ENCODE data around the gene CC2D2A.

- no peak for TF ChIP-seq CTCF (IDR thresholded peaks at IDR 0.05; ENCODE audit: low read depth, low read length, poor library complexity, severe bottlenecking)
- no peak for TF ChIP-seq EZH2phosphoT487 (IDR thresholded peaks at IDR 0.05; ENCODE audit: borderline replicate concordance, low read length)
Measured at GRCh38 chr4:15478724-15479088, 9.0 kb downstream of the CC2D2A start.

All from DOHH2 (cell line).